Measurements from ENCODE around the gene PAIP1. TPM values are rescaled to one million over a fixed set of nuclear protein-coding genes. Genes with fewer than 3 reads are reported as not detected.
"Not testable (repeated sequence)": the region's sequence is repeated elsewhere in the genome, so short reads cannot be mapped to it uniquely, and the experiment has no call there.

PAIP1 gene
- polyA plus RNA-seq, 1 donor, result 88.3 TPM

DNA sequence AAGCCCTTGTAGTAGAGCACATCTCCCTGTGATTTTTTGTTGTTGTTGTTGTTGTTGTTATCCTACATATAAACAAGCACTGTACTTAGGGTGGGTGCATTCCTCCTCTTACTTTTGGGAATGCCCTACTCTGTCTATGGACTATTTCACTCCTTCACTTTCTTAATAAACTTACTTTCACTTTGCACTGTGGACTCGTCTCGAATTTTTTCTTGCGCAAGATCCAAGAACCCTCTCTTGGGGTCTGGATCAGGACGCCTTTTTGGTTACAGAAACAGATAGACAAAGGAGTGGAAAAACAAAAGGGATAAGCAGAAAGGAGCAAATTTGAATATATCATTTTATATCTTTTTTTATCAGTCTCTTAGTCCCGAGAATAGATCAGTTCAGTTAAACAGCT is 14.4 kb upstream of the PAIP1 start:
- no peak for DNase-seq (ENCODE audit: low read depth)

DNA sequence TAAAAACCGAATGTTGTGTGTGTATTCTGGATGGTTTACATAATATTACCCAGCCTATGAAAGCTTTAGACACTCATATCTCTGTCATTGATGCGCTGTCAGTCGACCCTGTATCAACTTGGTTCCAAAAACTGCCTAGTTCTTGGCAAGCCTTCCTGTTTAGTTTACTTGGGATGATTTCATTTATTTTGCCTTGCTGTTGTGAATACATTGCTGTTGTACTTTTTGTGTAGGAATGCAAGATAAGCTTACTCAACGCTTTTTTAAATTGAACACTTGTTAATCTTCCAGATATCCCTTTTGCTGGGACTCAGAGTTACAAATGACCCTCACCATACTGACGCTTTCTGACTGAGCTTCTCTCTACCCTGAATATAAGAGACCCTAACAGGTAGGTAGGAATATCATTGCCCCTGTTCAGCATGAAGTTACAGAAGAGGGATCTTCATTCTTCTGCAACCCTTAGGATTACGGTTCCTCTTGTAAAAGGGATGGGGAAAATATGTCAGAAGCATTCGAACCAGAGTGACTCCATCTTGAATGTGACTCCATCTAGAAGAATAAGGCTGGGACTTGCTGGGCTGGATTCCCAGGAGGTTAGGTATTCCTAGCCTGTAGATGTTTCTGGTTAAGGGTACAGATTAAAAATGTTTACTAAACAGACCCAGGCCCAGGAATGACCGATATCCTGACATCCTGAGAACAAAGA is 13.7 kb upstream of the PAIP1 start:
- DNase-seq (ENCODE audit: low read depth), result no peak

DNA sequence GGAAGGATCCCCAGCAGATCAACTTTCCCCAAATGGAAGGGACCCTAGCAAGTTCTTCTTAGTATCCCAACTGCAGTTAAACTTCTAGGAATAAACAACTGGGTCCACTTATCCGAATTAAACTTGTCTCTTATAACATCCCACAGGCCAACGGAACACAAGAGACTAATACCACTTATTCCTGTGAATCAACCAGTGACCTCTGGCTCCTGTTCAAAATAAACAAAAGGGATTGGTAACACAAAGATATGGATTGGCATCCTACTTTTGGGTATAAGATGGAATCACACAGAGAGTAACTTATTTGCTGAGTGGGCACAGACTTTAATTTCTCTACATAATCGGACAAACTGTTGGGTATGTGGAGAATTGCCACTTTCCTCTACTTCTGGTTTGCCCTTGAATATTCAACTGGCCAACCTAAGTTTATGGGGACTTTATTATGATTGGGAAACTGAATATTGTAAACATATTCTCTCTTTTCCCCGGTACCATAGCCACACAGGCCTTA is 12.4 kb upstream of the PAIP1 start:
- no peak for DNase-seq (ENCODE audit: low read depth)

DNA sequence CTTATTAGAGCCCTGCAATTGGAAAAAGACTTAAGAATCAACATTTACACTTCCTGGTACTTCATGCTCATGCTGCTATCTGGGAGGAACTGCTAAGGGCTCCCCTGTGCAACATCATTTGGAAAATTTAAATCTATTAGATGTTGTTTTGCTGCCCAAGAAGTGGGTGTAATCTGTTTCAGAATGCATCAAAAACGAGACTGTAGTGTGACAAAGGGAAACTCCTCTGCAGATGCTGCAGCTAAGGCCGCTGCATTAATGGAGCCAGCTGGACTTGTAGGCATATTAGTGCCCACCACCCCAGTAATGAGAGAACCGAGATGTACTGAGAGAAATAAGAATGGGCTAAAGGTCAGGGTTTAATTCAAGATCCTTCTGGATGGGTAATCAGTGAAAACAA is 11.1 kb upstream of the PAIP1 start:
- DNase-seq (ENCODE audit: low read depth), result no peak

DNA sequence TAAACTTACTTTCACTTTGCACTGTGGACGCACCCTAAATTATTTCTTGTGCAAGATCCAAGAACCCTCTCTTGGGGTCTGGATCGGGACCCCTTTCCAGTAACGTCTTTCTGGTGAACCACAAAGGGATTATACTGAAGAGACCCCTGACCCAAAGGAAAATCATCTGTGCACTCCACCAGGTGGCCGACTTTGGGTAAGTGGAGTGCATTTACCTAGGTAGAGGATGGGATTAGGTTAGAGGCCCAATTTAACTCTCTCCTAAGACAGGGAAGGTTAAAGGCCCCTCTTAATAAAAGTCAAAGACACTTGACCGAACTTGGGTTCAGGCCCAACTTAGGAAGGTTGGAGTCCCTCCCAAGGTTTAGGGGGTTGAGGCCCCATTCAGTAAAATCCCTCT is 8.2 kb upstream of the PAIP1 start:
- no peak for DNase-seq (ENCODE audit: low read depth)

DNA sequence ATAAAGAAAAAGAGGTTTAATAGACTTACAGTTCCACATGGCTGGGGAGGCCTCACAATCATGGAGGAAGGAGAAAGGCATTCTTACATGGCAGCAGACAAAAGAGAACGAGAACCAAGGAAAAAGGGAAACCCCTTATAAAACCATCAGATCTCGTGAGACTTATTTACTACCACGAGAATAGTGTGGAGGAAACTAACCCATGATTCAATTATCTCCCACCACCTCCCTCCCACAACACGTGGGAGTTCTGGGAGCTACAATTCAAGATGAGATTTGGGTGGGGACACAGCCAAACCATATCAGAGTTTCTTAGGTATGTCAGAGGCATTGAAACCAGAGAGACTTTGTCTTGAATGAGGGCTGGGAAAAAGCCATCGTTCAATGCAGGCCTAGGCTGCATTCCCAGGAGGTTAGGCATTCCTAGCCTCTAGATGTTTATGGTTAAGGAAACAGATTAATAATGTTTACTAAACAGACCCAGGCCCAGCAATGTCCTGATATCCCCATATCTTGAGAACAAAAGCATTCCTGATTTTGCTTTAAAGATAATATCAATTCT is 7.5 kb upstream of the PAIP1 start:
- no peak for DNase-seq (ENCODE audit: low read depth)

DNA sequence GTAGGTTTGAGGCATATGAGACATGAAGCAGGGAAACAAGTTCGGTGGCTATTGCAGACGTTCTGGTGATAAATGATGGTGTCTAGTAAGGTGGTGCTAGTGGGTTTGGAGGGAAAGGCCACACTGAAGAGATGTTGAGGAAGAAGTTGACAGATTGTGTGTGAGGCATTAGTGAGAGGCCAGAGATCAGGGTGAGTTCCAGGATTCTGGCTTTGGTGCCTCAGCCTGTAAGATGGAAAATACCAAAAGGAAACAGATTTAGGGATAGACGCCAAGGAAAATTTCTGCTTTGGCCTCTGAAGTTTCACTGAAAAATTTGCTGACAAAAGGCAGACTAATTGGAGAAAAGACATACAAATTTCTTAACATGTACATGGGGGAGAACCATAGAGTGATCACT is 6.4 kb upstream of the PAIP1 start:
- no peak for DNase-seq (ENCODE audit: low read depth)

DNA sequence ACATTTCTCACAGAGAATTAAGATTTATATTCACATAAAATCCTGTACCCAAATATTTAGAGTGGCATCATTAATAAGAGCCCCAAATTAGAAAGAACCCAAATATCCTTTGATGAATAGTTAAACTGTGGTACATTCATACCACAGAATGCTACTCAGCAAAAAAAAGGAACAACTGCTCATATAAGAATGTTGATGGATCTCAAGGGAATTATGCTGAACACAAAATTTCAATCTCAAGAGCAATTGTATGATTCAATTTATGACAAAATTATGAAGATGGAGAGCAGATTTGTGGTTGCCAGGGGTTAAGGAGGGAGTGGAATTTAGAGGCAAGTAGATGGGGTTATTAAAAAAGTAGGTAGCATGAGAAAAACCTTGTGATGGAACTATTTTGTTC is 4.5 kb upstream of the PAIP1 start:
- no peak for DNase-seq (ENCODE audit: low read depth)

DNA sequence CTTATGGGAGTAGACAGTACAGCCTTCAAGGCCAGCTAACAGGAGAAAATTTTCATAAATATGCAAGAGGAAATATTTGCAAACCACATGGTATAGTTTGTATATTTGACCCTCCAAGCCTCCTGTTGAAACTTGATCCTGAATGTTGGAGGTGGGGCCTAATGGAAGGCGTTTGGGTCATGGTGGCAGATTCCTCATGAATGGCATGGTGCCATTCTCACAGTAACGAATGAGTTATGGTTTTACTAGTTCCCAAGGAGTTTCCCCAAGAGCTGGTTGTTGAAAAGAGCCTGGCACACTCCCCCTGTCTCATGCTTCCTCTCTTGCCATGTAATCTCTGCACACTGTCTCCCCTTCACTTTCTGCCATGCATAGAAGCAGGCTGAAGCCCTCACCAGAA is 3.3 kb upstream of the PAIP1 start:
- DNase-seq (ENCODE audit: low read depth), result no peak

DNA sequence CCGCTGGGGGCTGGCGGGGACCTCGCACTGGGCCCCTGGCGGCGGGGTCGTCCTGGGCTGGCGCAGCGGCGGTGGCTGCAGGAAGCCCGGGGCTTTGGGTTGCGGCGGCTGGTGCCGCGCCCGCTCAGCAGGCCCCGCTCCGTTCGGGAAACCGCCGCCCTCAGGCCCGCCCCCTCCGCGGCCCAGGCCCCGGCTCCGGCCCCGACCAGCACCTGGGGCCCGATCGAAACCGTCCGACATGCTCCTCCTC is 345 bp downstream of the PAIP1 start:
- DNase-seq (ENCODE audit: low read depth), result not testable (repeated sequence)

DNA sequence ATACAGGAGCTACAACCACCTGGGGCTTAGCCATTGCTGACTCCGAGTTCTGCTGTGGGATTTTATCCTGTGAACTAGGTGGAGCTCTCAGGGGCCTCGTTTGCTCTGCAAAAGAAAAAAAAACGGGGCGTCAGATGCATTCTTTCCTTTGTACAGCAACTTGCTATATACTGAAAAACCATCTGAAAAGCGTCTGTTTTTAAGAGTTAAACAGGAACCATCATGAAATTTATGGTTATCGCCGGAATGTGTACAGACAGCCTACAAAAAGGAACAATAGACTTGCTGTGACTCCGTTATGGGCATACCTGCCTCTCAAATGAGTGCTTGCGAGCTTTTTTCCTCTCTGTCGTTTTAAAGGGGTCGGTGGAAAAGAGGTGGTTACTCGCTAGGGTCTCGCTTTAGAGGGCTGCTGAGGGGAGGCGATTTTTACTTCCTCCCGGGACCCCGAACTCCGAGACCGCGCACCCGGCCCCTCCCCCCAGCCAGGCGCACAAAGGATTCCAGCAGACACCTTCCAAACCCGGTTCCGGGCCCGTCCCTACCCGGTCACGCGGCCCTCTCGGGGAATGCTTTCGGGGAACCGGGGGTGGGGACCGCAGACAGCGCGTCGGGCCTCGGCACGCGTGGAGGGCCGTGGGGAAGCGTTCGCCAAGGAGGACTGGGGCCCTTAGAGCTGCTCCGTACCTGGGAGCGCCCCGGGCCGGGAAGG is 826 bp downstream of the PAIP1 start:
- DNase-seq (ENCODE audit: low read depth), result no peak

DNA sequence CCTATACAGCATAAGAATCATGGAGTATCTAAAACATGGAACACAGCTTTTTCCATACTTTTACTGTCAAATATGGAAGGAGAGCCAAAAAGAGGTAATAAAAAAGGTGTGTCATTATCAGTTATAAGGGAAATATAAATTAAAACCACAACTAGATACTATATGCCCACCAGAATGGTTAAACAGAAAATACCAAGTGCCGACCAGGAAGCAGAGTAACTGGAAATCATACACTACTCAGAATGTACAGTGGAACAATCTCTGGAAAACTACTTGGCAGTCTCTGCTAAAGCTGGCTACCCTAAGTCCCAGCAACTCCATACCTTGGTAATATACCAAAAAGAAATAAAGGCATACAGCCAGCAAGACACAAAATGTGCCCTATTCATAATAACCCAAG is 2.4 kb downstream of the PAIP1 start:
- DNase-seq (ENCODE audit: low read depth), result no peak

DNA sequence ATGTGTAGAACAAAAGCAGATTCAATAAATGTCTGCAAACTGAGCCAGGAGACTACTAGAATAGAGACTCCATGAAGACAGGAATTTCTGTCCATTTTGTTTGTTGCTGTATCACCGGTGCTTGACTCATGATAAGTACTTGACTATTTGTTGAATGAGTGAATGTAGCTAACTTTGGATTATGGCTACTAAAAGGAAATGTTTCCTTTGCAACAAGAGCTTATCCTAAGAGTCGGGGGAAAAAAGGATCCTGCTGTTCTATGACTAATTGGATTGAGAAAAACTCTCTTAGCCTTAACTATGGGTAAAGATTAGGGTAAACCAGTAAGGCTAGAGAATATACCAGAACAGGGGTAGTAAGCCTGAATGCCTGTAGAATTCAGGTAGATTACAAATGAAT is 3.5 kb downstream of the PAIP1 start:
- no peak for DNase-seq (ENCODE audit: low read depth)

DNA sequence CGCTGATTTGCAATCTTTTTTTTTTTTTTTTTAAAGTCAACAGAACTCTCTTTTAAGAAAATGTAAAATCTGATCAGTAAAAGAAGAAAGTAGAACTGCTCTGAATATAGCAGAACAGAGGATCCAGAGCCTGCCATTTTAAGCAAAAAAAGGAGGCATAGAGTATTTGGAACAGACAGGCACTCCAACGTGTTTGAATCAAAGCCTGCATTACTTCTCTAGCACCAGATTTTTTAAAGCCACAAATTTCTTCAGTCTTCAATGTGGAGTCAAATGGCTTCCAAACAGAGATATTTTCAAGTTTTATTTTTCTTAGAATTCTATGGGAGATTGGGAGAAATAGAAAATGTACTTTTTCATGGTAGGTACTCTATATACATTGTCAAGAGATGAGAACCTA is 5.1 kb downstream of the PAIP1 start:
- DNase-seq (ENCODE audit: low read depth), result no peak

DNA sequence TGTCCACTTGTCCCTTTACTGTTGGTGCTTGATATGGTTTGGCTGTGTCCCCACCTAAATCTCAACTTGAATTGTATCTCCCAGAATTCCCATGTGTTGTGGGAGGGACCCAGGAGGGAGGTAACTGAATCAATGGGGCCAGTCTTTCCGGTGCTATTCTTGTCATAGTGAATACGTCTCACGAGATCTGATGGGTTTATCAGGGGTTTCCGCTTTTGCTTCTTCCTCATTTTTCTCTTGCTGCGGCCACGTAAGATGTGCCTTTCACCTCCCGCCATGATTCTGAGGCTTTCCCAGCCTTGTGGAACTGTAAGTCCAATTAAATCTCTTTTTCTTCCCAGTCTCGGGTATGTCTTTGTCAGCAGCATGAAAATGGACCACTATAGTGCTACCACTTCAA is 7.6 kb downstream of the PAIP1 start:
- DNase-seq (ENCODE audit: low read depth), result not testable (repeated sequence)

DNA sequence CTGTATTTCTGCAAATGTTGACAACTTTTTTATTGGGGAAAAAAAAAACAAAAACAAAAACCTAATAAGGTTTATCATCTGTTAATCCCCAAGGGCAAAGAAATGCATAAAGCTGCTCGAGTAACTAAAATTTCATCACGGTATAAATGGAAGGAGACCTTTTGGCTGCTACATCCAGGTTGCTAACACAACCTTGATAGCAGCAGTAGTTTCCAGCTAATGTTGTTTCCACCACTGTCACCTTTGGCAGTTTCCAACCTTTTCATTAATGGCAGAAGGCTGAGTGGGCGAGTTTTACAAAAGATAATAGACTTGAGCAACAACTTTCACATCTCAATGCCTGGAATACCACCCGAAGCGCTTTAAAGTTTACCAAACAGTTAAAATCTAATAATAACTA is 8.5 kb downstream of the PAIP1 start:
- DNase-seq (ENCODE audit: low read depth), result no peak

DNA sequence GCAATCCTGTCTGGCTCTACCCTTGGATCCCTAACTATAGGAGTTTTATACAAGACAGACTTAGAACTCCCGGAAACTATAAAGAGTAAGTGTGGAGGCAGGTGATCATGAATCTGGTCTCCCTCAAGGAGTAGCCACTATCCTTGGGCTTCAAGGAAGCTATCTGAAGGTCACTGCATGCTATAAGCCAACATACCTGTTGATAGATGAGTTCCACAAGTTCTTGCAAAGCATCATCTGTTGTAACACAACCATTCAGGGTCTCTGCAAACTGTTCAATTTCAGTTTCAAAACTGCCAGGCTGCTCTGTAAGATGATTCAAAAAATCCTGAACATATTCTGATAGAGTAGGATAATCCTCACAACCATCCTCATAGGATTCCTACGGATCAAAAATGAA is 9.3 kb downstream of the PAIP1 start:
- DNase-seq (ENCODE audit: low read depth), result no peak

DNA sequence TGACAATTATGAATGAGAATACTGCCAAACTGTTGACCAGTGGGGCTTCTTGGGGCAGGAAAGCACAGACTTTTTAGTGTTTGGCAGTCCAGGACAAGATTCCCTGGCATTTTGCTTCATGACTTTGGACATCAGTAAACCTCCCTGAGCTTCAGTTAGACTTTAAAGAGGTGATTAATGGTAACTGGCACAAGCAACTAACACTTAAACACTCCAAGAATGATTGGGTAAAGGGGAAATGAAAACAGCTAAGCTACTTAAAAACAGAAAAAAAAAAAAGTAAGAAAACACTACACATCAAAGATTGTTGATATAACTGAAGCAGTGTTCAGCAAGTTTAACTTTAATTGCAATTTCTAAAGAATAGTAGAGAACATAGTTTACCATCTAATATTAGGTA is 13.4 kb downstream of the PAIP1 start:
- DNase-seq (ENCODE audit: low read depth), result no peak

DNA sequence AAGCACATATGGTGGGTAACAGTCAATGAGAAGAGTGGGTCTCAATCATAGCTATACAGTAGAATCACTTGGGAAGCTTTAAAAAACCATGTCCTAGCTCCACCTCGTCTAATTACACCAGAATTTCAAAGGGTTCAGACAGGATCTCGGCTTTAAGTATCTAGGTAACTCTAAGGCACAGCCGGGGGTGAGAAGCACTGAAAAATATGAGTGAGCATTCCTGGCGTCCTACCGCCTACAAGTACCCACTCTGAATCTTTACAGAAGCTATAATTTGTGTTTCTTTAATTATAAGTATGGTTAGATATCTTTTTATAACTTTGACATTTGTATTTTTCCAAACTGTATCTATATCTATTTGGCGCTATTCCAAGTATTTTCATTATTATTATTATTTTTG is 16.1 kb downstream of the PAIP1 start:
- DNase-seq (ENCODE audit: low read depth), result no peak

DNA sequence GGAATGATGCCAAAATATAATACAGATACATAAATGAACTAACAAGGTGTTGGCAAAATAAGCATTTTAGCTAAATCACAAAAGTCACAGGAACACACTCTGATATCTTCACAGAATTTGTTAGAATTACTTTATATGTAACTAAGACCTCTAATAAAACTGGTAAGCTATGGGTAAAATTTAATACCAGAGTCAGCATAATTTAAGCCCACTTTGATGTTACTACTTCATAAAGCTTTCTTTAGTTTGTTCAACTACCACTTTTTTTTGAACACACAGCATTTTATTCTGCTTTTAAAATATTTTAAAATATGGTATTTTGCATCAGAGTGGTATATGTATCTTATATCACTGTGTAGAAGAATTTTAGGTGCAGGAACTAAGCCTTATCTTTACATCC is 19.9 kb downstream of the PAIP1 start:
- DNase-seq (ENCODE audit: low read depth), result no peak

DNA sequence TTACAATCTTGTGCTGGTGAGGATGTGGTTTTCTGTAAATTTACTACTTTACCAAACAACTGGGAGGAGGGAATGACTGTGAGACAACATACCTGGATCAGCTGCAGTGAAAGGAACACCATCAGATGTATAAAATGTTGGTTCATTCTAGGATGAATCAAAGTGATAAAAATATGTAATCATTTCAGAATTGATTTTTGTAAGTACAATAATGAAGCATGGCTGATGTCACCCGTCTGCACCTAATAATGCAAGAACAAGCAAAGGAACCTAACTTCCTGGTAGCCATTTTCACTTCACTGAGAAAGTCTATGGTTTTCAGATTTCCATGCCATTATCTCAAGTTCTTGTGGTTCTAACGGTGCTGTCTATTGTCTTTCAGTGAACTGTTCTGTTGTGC is 23.2 kb downstream of the PAIP1 start:
- DNase-seq (ENCODE audit: low read depth), result no peak

DNA sequence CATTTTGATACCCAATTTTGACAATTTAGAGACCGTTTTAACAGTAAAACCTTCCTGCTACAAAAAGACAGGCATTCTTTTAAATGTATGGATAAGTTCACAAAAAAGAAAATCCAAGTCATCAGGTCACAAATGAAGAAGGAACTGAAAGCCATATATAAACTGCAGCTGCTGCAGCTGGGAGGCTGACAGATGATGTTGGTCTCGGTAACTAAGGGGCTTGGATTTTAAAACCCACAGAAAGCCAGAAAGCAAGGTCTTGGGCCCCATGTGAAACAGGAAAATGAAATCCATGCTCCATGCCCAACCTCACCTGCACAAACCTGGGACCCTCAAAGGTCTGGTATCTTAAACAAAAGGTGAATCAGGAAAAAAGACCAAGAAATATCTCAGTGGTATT is 26.2 kb downstream of the PAIP1 start:
- no peak for DNase-seq (ENCODE audit: low read depth)

DNA sequence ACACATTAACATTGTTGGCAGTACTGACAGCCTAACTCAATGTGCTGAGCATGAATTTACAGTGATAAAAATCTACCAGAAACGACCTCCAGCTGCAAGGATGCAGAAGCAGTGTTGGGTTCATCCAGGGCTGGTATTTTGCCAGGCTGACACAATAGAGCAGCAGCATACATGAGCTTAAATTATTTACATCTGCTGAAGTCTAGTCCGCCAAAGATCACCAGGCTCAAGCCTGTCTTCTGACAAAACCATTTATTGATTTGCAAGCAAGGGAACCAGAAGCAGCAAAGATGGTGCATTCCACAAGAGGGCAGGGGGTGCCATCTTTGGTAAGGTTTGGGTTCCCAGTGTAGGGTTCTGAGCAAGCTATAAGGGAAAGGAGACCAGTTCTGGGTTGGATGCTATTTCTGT is 33.2 kb downstream of the PAIP1 start:
- DNase-seq (ENCODE audit: low read depth), result no peak

DNA sequence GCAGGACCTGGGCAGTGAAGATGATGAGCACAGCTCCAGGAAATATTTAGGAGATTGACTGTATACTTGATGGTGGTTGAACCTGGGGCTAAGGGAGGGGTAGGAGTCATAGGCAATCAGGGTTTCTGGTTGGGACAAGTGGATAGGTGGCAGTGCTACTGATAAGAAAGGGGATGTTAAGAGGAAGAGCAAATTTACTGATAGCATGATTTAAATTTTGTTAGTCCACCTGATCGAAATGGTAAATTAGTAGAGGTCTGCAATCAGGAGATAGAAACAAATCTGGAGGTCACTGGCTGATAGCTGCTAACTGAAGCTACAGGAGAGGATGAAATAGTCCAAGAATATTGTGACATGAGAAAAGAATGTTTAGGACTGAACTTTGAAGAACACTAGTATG is 36.3 kb downstream of the PAIP1 start:
- no peak for DNase-seq (ENCODE audit: low read depth)
